Measurements from ENCODE around the gene ZFAND3.

GRCh38 chr6:38114976-38115625 lies 295.6 kb downstream of the ZFAND3 start:
- TF ChIP-seq, protein P1, sequence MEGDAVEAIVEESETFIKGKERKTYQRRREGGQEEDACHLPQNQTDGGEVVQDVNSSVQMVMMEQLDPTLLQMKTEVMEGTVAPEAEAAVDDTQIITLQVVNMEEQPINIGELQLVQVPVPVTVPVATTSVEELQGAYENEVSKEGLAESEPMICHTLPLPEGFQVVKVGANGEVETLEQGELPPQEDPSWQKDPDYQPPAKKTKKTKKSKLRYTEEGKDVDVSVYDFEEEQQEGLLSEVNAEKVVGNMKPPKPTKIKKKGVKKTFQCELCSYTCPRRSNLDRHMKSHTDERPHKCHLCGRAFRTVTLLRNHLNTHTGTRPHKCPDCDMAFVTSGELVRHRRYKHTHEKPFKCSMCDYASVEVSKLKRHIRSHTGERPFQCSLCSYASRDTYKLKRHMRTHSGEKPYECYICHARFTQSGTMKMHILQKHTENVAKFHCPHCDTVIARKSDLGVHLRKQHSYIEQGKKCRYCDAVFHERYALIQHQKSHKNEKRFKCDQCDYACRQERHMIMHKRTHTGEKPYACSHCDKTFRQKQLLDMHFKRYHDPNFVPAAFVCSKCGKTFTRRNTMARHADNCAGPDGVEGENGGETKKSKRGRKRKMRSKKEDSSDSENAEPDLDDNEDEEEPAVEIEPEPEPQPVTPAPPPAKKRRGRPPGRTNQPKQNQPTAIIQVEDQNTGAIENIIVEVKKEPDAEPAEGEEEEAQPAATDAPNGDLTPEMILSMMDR (IDR thresholded peaks at IDR 0.05), result no peak
- TF ChIP-seq EP300 (IDR thresholded peaks at IDR 0.05) (no peak), POLR2A (IDR thresholded peaks at IDR 0.05; ENCODE audit: low read length) (no peak)

Measured in A549 (cell line).